H9 (cell line): ENCODE measurements around the gene PITPNM1. TPM values are rescaled to one million over a fixed set of nuclear protein-coding genes. Genes with fewer than 3 reads are reported as not detected.

Source experiments
- DNase-seq: peaks from one replicate; pipeline ENCODE4 v3.0.0-alpha.2; 2017
- H2AFZ ChIP-seq: one replicate; pipeline ENCODE4 v1.6.1; 2013; ENCODE audit warnings: mild to moderate bottlenecking, low read length, control low read depth, moderate library complexity
- H2AK5ac ChIP-seq: 2 replicates; pipeline ENCODE4 v1.6.1; 2013; ENCODE audit warnings: low read length, control low read depth, mixed read lengths; ENCODE audit not compliant: insufficient read length
- H2BK120ac ChIP-seq: one replicate; pipeline ENCODE4 v1.6.1; 2013; ENCODE audit warnings: low read depth, mild to moderate bottlenecking, low read length, control low read depth, inconsistent platforms; ENCODE audit not compliant: poor library complexity, severe bottlenecking
- H2BK12ac ChIP-seq: 2 replicates; pipeline ENCODE4 v1.6.1; 2013; ENCODE audit warnings: low read length, control low read depth, mixed read lengths, low read depth; ENCODE audit not compliant: insufficient read length
- H2BK15ac ChIP-seq: 2 replicates; pipeline ENCODE4 v1.6.1; 2013; ENCODE audit warnings: low read depth, low read length, control low read depth
- H2BK20ac ChIP-seq: one replicate; pipeline ENCODE4 v1.6.1; 2013; ENCODE audit warnings: low read depth, mild to moderate bottlenecking, low read length, control low read depth, inconsistent platforms; ENCODE audit not compliant: poor library complexity, severe bottlenecking
- H2BK5ac ChIP-seq: 2 replicates; pipeline ENCODE4 v1.6.1; 2013; ENCODE audit warnings: low read length, control low read depth, mixed read lengths; ENCODE audit not compliant: insufficient read length
- H3K14ac ChIP-seq: 2 replicates; pipeline ENCODE4 v1.6.1; 2013; ENCODE audit warnings: low read length, control low read depth; ENCODE audit not compliant: insufficient read depth
- H3K18ac ChIP-seq: 2 replicates; pipeline ENCODE4 v1.6.1; 2013; ENCODE audit warnings: low read depth, mild to moderate bottlenecking, mixed read lengths, low read length, control low read depth; ENCODE audit not compliant: insufficient read length
- H3K23ac ChIP-seq: 2 replicates; pipeline ENCODE4 v1.6.1; 2013; ENCODE audit warnings: low read length, control low read depth, mixed read lengths, low read depth; ENCODE audit not compliant: insufficient read length
- H3K23me2 ChIP-seq: 2 replicates; pipeline ENCODE4 v1.6.1; 2013; ENCODE audit warnings: low read depth, mild to moderate bottlenecking, mixed read lengths, low read length, control low read depth; ENCODE audit not compliant: insufficient read length, poor library complexity, severe bottlenecking
- H3K27ac ChIP-seq: 2 replicates; pipeline ENCODE4 v1.5.1; 2013; ENCODE audit warnings: low read length, control low read depth, mixed read lengths, low read depth; ENCODE audit not compliant: insufficient read length
- H3K27me3 ChIP-seq: 2 replicates; pipeline ENCODE4 v1.6.1; 2013; ENCODE audit warnings: low read length, control low read depth, inconsistent platforms; ENCODE audit not compliant: insufficient read depth
- H3K4ac ChIP-seq: 2 replicates; pipeline ENCODE4 v1.6.1; 2013; ENCODE audit warnings: low read depth, mild to moderate bottlenecking, control low read depth, inconsistent platforms, low read length, moderate library complexity
- H3K4me1 ChIP-seq: 2 replicates; pipeline ENCODE4 v1.6.1; 2013; ENCODE audit warnings: low read length, control low read depth, inconsistent platforms; ENCODE audit not compliant: insufficient read depth
- H3K4me2 ChIP-seq: 2 replicates; pipeline ENCODE4 v1.6.1; 2013; ENCODE audit warnings: low read length, control low read depth, mixed read lengths; ENCODE audit not compliant: insufficient read length, insufficient read depth
- H3K56ac ChIP-seq: 2 replicates; pipeline ENCODE4 v1.6.1; 2013; ENCODE audit warnings: low read depth, mild to moderate bottlenecking, mixed read lengths, low read length, control low read depth; ENCODE audit not compliant: insufficient read length
- H3K79me1 ChIP-seq: 2 replicates; pipeline ENCODE4 v1.6.1; 2013; ENCODE audit warnings: low read depth, mild to moderate bottlenecking, moderate library complexity, low read length, control low read depth, inconsistent platforms; ENCODE audit not compliant: insufficient read depth, poor library complexity, severe bottlenecking
- H3K79me2 ChIP-seq: 2 replicates; pipeline ENCODE4 v1.6.1; 2013; ENCODE audit warnings: low read length, control low read depth, inconsistent platforms; ENCODE audit not compliant: insufficient read depth
- H3K9ac ChIP-seq: 2 replicates; pipeline ENCODE4 v1.6.1; 2013; ENCODE audit warnings: low read length, control low read depth, mixed read lengths; ENCODE audit not compliant: insufficient read length; ENCODE audit errors: extremely low read depth
- H3K9me3 ChIP-seq: one replicate; pipeline ENCODE4 v1.6.1; 2013; ENCODE audit warnings: low read depth, low read length, inconsistent platforms; ENCODE audit not compliant: control insufficient read depth
- H3T11ph ChIP-seq: one replicate; pipeline ENCODE4 v1.6.1; 2013; ENCODE audit warnings: mild to moderate bottlenecking, low read length, control low read depth, inconsistent platforms
- H4K20me1 ChIP-seq: one replicate; pipeline ENCODE4 v1.6.1; 2013; ENCODE audit not compliant: control insufficient read depth, insufficient read length, insufficient read depth
- H4K5ac ChIP-seq: 2 replicates; pipeline ENCODE4 v1.6.1; 2013; ENCODE audit warnings: low read depth, mild to moderate bottlenecking, mixed read lengths, low read length, control low read depth; ENCODE audit not compliant: insufficient read length
- H4K8ac ChIP-seq: replicated peaks from 2 replicates; pipeline ENCODE4 v1.6.1; 2013; ENCODE audit warnings: low read length, control low read depth, mixed read lengths, low read depth; ENCODE audit not compliant: insufficient read length
- H4K91ac ChIP-seq: 2 replicates; pipeline ENCODE4 v1.6.1; 2013; ENCODE audit warnings: low read depth, mild to moderate bottlenecking, moderate library complexity, mixed read lengths, low read length, control low read depth; ENCODE audit not compliant: insufficient read length
- H3K27ac Mint-ChIP-seq, 3 experiments: 2 replicates in 2 of 3; 3 replicates in 1 of 3; pipeline ENCODE4 v1.8.0; 2020 to 2021; ENCODE audit warnings: mixed read lengths in 3 of 3, mild to moderate bottlenecking in 1 of 3, moderate library complexity in 1 of 3
- H3K27me3 Mint-ChIP-seq: 2 replicates; pipeline ENCODE4 v1.8.0; 2021; ENCODE audit warnings: low read depth, mild to moderate bottlenecking, moderate library complexity, mixed read lengths
- H3K36me3 Mint-ChIP-seq, 3 experiments: 2 replicates in 2 of 3; 3 replicates in 1 of 3; pipeline ENCODE4 v1.8.0; 2020 to 2021; ENCODE audit warnings: low read depth in 3 of 3, mixed read lengths in 3 of 3; ENCODE audit not compliant: insufficient read depth in 1 of 3
- H3K4me1 Mint-ChIP-seq, 2 experiments: 2 replicates each; pipeline ENCODE4 v1.8.0; 2020; ENCODE audit warnings: mixed read lengths in 2 of 2
- H3K4me3 Mint-ChIP-seq, 2 experiments: 2 replicates in 1 of 2; 3 replicates in 1 of 2; pipeline ENCODE4 v1.8.0; 2020 to 2021; ENCODE audit warnings: mild to moderate bottlenecking in 2 of 2, mixed read lengths in 2 of 2, moderate library complexity in 1 of 2
- H3K9me3 Mint-ChIP-seq, 2 experiments: 2 replicates in 1 of 2; 3 replicates in 1 of 2; pipeline ENCODE4 v1.8.0; 2020; ENCODE audit warnings: mild to moderate bottlenecking in 2 of 2, mixed read lengths in 2 of 2, moderate library complexity in 1 of 2
- CTCF ChIP-seq: fragments of 200-600 bp; sonication (generic); conservative IDR thresholded peaks from 3 replicates; pipeline ENCODE4 v1.8.0; 2021; ENCODE audit warnings: antibody characterized with exemption, mild to moderate bottlenecking
- WGBS: extraction: QIAGEN DNeasy Blood & Tissue Kit; methylation state at CpG from one replicate; pipeline ENCODE4 v1.1.7; 2013; ENCODE audit warnings: missing lambda C conversion rate, low lambda C conversion rate, mixed read lengths; ENCODE audit not compliant: insufficient read length; ENCODE audit errors: extremely low coverage; 5-methylcytosine and 5-hydroxymethylcytosine counted together
- total RNA-seq: library from RNA; stranded (reverse); gene quantifications from 2 replicates; pipeline ENCODE4 v1.2.1, GENCODE V29; 2021

Gene PITPNM1
- total RNA-seq, 1 experiment from 2014 or later = 43.5 TPM

- no peaks in the 10 kb centered on the region for H4K20me1 ChIP-seq
- no peak overlapping the region for H3K14ac ChIP-seq
- H2BK15ac ChIP-seq = no peak overlapping the region
- no peaks in the 10 kb centered on the region for H3K23me2 ChIP-seq
- Mint-ChIP-seq H3K4me1 (peaks cover 0 to 8% of the 10 kb centered on the region in 2 experiments; a peak in 1 of 4 replicates), H3K9me3 (peaks cover 13 to 17% of the 10 kb centered on the region in 2 experiments), H3K36me3 (peaks cover 0 to 1% (median 0%) of the 10 kb centered on the region in 3 experiments; a peak in 3 of 7 replicates), H3K27me3 (peaks cover 25% of the 10 kb centered on the region), H3K4me3 (no peak overlapping the region), H3K27ac (no peak overlapping the region)
- no peaks in the 10 kb centered on the region for H3K27me3 ChIP-seq
- no peak overlapping the region for H4K91ac ChIP-seq
- no peaks in the 10 kb centered on the region for H3K79me2 ChIP-seq
- H3K79me1 ChIP-seq = no peaks in the 10 kb centered on the region
- no peak overlapping the region for H2BK12ac ChIP-seq
- H2BK120ac ChIP-seq = no peak overlapping the region
- H3K27ac ChIP-seq = no peak overlapping the region
- no peak overlapping the region for H3K23ac ChIP-seq
- H3T11ph ChIP-seq = no peak overlapping the region
- H3K4ac ChIP-seq = no peak overlapping the region
- no peak overlapping the region for H2AK5ac ChIP-seq
- no peak for DNase-seq
- H4K8ac ChIP-seq = no peak overlapping the region
- H3K18ac ChIP-seq = no peak overlapping the region
- no peak overlapping the region for H3K9ac ChIP-seq
- no peak overlapping the region for H2BK20ac ChIP-seq
- H3K56ac ChIP-seq = no peak overlapping the region
- H3K9me3 ChIP-seq = peaks cover 2% of the 10 kb centered on the region
- no peaks in the 10 kb centered on the region for H3K4me1 ChIP-seq
- no peak for TF ChIP-seq CTCF
- H2BK5ac ChIP-seq = no peak overlapping the region
- H2AFZ ChIP-seq = no peak overlapping the region
- WGBS = no CpG with 5 or more reads among the region's 4 CpGs
- no peak overlapping the region for H3K4me2 ChIP-seq
- no peak overlapping the region for H4K5ac ChIP-seq
Measured at GRCh38 chr11:67528376-67528775, 23.2 kb upstream of the PITPNM1 start.
